ENCODE measurements around the gene GATA3. TPM values are rescaled to one million over a fixed set of nuclear protein-coding genes. Genes with fewer than 3 reads are reported as not detected.

The GATA3 gene
- total and polyA plus RNA-seq, 2 of the 8 experiments (the other 6 are each of a cell fraction or from before 2014, with no cell fraction given), result 0.02 to 0.43 TPM

DNA sequence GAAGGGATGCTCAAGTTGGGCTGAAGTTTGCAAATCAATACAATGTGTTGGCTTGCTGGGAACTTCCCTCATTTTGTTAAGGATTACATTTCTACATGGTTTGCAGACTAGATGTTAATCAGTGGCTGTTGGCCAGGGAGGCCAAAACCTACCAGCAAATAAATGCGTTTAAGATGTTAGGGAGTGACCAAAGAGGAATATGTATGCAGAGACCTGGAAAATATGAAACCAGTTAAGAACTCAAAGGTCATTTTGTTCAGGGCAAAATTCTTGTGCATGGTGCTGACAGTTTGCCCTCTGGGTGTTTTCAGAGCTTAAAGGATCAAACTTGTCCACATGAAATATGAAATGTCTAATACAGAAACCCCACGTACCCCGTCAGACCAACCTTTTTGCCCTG, 30.3 kb downstream of the GATA3 start:
- FAIRE-seq (no peak), DNase-seq (ENCODE audit: low read depth in 1 of 2, low spot score in 2 of 2) (no peak)
- Histone ChIP-seq H4K5ac (ENCODE audit: insufficient read length, low read depth, low read length) (no peak overlapping the region), H4K20me1 (replicated peaks in 1 of 2; ENCODE audit: control insufficient read depth in 1 of 2, insufficient read depth in 2 of 2, low read length in 2 of 2) (no peaks in the 10 kb centered on the region), H3K23ac (ENCODE audit: insufficient read length) (no peak overlapping the region), H2BK15ac (ENCODE audit: low read length) (no peak overlapping the region), H3K9ac (replicated peaks in 1 of 4; ENCODE audit: extremely low read depth in 1 of 4, low read depth in 3 of 4, low read length in 3 of 4) (no peak overlapping the region), H4K8ac (ENCODE audit: extremely low read depth, insufficient read depth, low read length) (no peak overlapping the region), H3K79me1 (ENCODE audit: low read depth, low read length) (no peaks in the 10 kb centered on the region), H3K27me3 (replicated peaks in 1 of 4; ENCODE audit: control insufficient read depth in 3 of 4, extremely low read depth in 1 of 4, insufficient read depth in 3 of 4, low read length in 3 of 4) (no peaks in the 10 kb centered on the region), H3K14ac (ENCODE audit: insufficient read length) (no peak overlapping the region), H3K9me3 (ENCODE audit: insufficient read depth in 2 of 2, low read depth in 1 of 2, low read length in 1 of 2) (no peaks in the 10 kb centered on the region), H3K4me1 (replicated peaks in 1 of 4; ENCODE audit: control insufficient read depth in 3 of 4, insufficient read depth in 4 of 4, low read length in 3 of 4) (peaks cover 0 to 3% (median 0%) of the 10 kb centered on the region in 4 experiments; a peak in 3 of 7 replicates), H3K4ac (replicated peaks; ENCODE audit: insufficient read length, low read depth, low read length) (no peak overlapping the region), H3K4me2 (ENCODE audit: insufficient read depth in 1 of 2, low read depth in 2 of 2, low read length in 2 of 2) (no peak overlapping the region), H2BK120ac (replicated peaks; ENCODE audit: low read depth, low read length) (no peak overlapping the region), H3K27ac (ENCODE audit: low read depth, low read length) (no peak overlapping the region), H4K91ac (replicated peaks; ENCODE audit: insufficient read length, low read length) (no peak overlapping the region), H2BK20ac (ENCODE audit: low read length) (no peak overlapping the region), H3K4me3 (ENCODE audit: extremely low read depth in 1 of 4, insufficient read depth in 2 of 4, low read depth in 3 of 4, low read length in 4 of 4) (no peak overlapping the region), H3K18ac (ENCODE audit: extremely low read depth, low read length) (no peak overlapping the region), H2AFZ (ENCODE audit: low read length) (no peak overlapping the region), H2BK5ac (ENCODE audit: low read depth, low read length) (no peak overlapping the region), H3K79me2 (ENCODE audit: control insufficient read depth in 1 of 2, insufficient read depth in 2 of 2, low read length in 2 of 2) (no peaks in the 10 kb centered on the region), H3K56ac (replicated peaks; ENCODE audit: insufficient read length, low read depth, low read length) (no peak overlapping the region), H3K23me2 (ENCODE audit: low read depth, low read length) (no peaks in the 10 kb centered on the region), H3K36me3 (ENCODE audit: control insufficient read depth in 2 of 4, insufficient read depth in 4 of 4, low read length in 3 of 4) (no peaks in the 10 kb centered on the region), H2AK5ac (ENCODE audit: low read depth, low read length) (no peak overlapping the region), H2BK12ac (ENCODE audit: low read depth, low read length) (no peak overlapping the region)
- 95% methylated on average over 3 of the region's 3 CpGs; no CpG with 5 or more reads in 1 of the 2 experiments for WGBS, 2 experiments (ENCODE audit: extremely low coverage in 1 of 2, insufficient coverage in 1 of 2, insufficient read length in 1 of 2, insufficient replicate concordance in 2 of 2, low coverage in 1 of 2, low lambda C conversion rate in 2 of 2, missing lambda C conversion rate in 1 of 2)
- ChIA-PET CTCF (ENCODE audit: partially characterized antibody) (interaction anchor here (1.0 to 1.4 kb wide), 3 partner anchors 14 to 32 kb away, joined by 3 to 4 read pairs (median 4); no protein-coding TSS in a partner anchor), POLR2A (ENCODE audit: partially characterized antibody) (no interaction called here)
- TF ChIP-seq ZNF274 (IDR thresholded peaks at IDR 0.05; ENCODE audit: borderline replicate concordance, extremely low read depth, low read length) (no peak), CEBPB (IDR thresholded peaks at IDR 0.05; ENCODE audit: low read depth, low read length) (no peak), TCF12 (IDR thresholded peaks at IDR 0.05; ENCODE audit: low read depth, low read length) (no peak), MAX (IDR thresholded peaks at IDR 0.05) (no peak)

Measured in H1 (cell line).